GM10266 (cell line): ENCODE measurements around the gene PKD1L1.

Source experiments
- DNase-seq: peaks from one replicate; pipeline ENCODE4 v3.0.0; 2012; ENCODE audit errors: extremely low spot score
- TF ChIP-seq, protein P1 (sequence below): IDR thresholded peaks from 2 replicates; pipeline ENCODE4 v1.5.1; 2012; ENCODE audit warnings: mild to moderate bottlenecking, low read depth; ENCODE audit not compliant: control insufficient read depth, insufficient read depth; ENCODE audit errors: missing control alignments

PKD1L1 gene

GRCh38 chr7:47956220-47956619, 8.0 kb upstream of the PKD1L1 start:
- TF ChIP-seq, protein P1, sequence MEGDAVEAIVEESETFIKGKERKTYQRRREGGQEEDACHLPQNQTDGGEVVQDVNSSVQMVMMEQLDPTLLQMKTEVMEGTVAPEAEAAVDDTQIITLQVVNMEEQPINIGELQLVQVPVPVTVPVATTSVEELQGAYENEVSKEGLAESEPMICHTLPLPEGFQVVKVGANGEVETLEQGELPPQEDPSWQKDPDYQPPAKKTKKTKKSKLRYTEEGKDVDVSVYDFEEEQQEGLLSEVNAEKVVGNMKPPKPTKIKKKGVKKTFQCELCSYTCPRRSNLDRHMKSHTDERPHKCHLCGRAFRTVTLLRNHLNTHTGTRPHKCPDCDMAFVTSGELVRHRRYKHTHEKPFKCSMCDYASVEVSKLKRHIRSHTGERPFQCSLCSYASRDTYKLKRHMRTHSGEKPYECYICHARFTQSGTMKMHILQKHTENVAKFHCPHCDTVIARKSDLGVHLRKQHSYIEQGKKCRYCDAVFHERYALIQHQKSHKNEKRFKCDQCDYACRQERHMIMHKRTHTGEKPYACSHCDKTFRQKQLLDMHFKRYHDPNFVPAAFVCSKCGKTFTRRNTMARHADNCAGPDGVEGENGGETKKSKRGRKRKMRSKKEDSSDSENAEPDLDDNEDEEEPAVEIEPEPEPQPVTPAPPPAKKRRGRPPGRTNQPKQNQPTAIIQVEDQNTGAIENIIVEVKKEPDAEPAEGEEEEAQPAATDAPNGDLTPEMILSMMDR, result no peak
- no peak for DNase-seq

DNA sequence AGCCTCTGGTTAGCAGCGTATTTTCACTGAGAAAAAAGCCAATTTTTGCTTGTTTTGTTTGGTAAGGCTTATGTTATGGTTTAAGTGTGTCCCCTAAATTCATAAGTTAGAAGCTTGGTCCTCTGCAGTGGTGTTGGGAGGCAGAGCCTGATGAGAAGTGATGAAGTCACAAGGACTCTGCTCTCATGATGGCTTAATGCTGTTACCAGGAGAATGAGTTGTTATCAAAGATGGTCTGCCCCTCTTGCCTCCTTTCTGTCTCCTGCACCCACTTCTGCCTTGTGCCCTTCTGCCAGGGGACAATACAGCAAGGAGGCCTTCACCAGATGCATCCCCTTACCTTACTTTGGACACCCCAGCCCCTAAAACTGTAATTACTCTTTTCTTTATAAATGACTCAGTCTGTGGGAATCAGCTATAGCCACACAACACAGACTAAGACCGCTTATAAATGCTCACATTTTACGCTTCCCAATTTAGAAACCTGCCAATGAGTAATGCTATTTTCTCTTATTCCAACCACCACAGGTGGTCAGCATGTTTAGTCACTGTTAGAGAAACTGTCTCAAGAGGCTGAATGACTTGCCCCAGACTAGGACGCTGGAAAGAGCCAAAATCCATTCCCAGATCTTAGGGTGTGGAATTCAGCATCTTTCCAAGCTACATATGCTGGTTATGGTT, 6.1 kb upstream of the PKD1L1 start:
- TF ChIP-seq, protein P1, result no peak
- peak; percentile 57 for DNase-seq

DNA sequence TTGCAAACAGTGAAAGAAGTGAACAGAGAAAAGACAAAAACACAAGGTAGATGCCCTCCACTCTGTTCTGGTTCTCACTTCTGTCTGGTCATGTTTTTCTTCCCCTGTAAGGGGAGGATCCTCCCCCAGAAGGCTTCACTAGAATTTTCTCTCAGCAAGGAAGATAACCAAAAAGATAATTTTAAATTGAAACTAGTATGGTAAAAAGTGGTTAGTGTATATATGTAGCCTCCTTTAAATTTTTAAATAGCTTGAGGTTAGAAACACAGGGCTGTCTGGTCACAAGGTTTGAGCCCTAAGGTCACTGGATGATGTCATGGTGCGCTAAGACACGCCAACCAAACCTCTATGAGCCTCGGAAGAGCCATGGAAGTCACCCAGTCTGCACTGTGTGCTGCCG, 5.6 kb upstream of the PKD1L1 start:
- TF ChIP-seq, protein P1, result no peak
- DNase-seq, result peak; percentile 83

- no peak for DNase-seq
- TF ChIP-seq, protein P1, result no peak
Observed at GRCh38 chr7:47952224-47952623, 4.0 kb upstream of the PKD1L1 start.

GRCh38 chr7:47951374-47951773, 3.1 kb upstream of the PKD1L1 start:
- DNase-seq, result no peak
- TF ChIP-seq, protein P1, result no peak

DNA sequence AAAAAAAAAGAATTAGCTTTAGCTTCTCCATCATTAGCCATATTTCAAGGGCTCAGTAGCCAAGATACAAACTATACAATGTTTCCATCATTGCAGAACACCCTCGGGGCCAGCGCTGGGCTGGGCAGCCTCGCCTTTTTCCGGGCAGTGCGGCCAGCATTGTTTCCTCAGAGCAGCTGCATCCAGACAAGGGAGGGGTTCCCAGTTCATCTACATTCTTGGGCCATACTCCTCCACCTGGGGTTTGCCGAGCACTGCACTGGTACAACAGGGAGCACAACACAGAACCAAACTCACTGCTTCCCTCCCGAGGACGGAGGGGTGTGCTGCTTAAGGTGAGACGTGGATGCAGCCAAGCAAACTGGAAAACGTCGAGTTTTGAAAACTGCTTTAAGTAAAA, 2.4 kb upstream of the PKD1L1 start:
- TF ChIP-seq, protein P1, result no peak
- DNase-seq, result no peak

- TF ChIP-seq, protein P1, result no peak
- no peak for DNase-seq
Observed at GRCh38 chr7:47949703-47950102, 1.4 kb upstream of the PKD1L1 start.
